C4-2B (cell line): Measurements from ENCODE around the gene GRAMD4.
A peak's percentile ranks its signal among the peaks of the same experiment; 100 is the strongest.

ENCODE experiments used
- H3K27ac ChIP-seq: fragments of 450-650 bp; 2 replicates; pipeline ENCODE4 v1.5.1; 2017
- CTCF ChIP-seq: fragments of 450-650 bp; conservative IDR thresholded peaks from 2 replicates; pipeline ENCODE4 v1.5.1; 2017; ENCODE audit warnings: mild to moderate bottlenecking
- ZFX ChIP-seq: fragments of 450-650 bp; IDR thresholded peaks from 2 replicates; pipeline ENCODE4 v1.6.1; 2017

GRAMD4 gene

GRCh38 chr22:46594947-46595298 lies 25.3 kb upstream of the GRAMD4 start:
- H3K27ac ChIP-seq = no peak overlapping the region
- TF ChIP-seq CTCF = no peak
- TF ChIP-seq ZFX = no peak

- TF ChIP-seq ZFX = no peak
- no peak for TF ChIP-seq CTCF
- H3K27ac ChIP-seq = peak overlapping the region; percentile 49
These were observed 24.6 kb upstream of the GRAMD4 start for GRCh38 chr22:46595545-46595944.

GRCh38 chr22:46596032-46596441 lies 24.1 kb upstream of the GRAMD4 start:
- peak overlapping the region; percentile 49 for H3K27ac ChIP-seq
- TF ChIP-seq ZFX (no peak), CTCF (no peak)

GRCh38 chr22:46596819-46597218 lies 23.4 kb upstream of the GRAMD4 start:
- TF ChIP-seq ZFX (no peak), CTCF (no peak; the same call in 1 of the 2 replicates)
- peak overlapping the region; percentile 49 for H3K27ac ChIP-seq

GRCh38 chr22:46598224-46598623 lies 22.0 kb upstream of the GRAMD4 start:
- peak overlapping the region; percentile 49 for H3K27ac ChIP-seq
- TF ChIP-seq ZFX = no peak
- TF ChIP-seq CTCF = no peak

- H3K27ac ChIP-seq = no peak overlapping the region
- TF ChIP-seq ZFX (no peak), CTCF (no peak)
These were observed 21.3 kb upstream of the GRAMD4 start for GRCh38 chr22:46598737-46599424.

GRCh38 chr22:46600273-46600796 lies 19.9 kb upstream of the GRAMD4 start:
- H3K27ac ChIP-seq = no peak overlapping the region
- TF ChIP-seq ZFX = no peak
- TF ChIP-seq CTCF = no peak
